Retinal pigment epithelial cell (primary cell): Measurements from ENCODE around the gene NPY1R.

Experiments
- DNase-seq: peaks from one replicate; pipeline ENCODE4 v3.0.0-alpha.2; 2010; ENCODE audit warnings: low read depth
- H3K4me3 ChIP-seq: 2 replicates; pipeline ENCODE4 v1.5.1; 2011; ENCODE audit warnings: mild to moderate bottlenecking, low read length, control low read depth, moderate library complexity
- TF ChIP-seq, protein P1 (sequence below): conservative IDR thresholded peaks from 2 replicates; pipeline ENCODE4 v1.5.1; 2011; ENCODE audit warnings: low read depth, low read length, control low read depth, inconsistent platforms

The NPY1R gene

DNA sequence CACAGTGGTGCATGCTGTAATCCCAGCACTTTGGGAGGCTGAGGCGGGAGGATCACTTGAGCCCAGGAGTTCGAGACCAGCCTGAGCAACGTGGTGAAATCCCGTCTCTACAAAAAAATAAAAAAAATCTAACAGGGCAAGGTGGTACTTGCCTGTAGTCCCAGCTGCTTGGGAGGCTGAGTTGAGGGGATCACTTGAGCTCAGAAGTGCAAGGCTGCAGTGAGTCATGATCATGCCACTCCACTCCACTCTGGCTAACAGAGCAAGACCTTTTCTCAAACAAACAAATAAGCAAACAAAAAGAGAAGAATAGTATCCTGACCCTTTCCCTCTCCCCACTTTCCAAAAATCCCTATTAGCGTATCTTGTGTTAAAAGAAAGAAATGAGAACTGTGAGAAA is 52.7 kb downstream of the NPY1R start:
- TF ChIP-seq, protein P1, sequence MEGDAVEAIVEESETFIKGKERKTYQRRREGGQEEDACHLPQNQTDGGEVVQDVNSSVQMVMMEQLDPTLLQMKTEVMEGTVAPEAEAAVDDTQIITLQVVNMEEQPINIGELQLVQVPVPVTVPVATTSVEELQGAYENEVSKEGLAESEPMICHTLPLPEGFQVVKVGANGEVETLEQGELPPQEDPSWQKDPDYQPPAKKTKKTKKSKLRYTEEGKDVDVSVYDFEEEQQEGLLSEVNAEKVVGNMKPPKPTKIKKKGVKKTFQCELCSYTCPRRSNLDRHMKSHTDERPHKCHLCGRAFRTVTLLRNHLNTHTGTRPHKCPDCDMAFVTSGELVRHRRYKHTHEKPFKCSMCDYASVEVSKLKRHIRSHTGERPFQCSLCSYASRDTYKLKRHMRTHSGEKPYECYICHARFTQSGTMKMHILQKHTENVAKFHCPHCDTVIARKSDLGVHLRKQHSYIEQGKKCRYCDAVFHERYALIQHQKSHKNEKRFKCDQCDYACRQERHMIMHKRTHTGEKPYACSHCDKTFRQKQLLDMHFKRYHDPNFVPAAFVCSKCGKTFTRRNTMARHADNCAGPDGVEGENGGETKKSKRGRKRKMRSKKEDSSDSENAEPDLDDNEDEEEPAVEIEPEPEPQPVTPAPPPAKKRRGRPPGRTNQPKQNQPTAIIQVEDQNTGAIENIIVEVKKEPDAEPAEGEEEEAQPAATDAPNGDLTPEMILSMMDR = no peak
- DNase-seq = no peak
- no peak overlapping the region for H3K4me3 ChIP-seq

DNA sequence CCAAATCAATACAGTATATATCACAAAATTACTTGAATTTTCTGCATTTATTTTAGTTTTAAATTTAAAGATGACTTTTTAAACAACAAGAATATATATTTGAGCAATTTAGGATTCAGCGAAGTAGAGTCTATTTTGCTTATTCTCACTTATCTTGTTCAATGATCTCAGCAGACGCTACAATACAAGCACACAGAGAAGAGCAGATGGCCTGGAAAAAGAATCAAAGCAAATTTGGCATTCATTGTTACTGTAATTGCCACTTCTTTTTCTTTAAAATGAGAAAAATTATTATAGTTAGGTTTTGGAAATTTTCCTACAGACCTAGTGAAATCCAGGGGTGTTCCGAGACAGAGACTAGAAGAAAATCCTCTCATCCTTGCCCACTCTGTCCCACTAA is 57.5 kb downstream of the NPY1R start:
- TF ChIP-seq, protein P1 = no peak
- no peak for DNase-seq
- H3K4me3 ChIP-seq = no peak overlapping the region
